LNCAP (cell line): ENCODE data around the gene CHMP4B.

Experiments used
- TF ChIP-seq, protein P1 (sequence below): fragments of 450-650 bp; IDR thresholded peaks from 2 replicates; pipeline ENCODE4 v1.5.1; 2017; ENCODE audit warnings: mild to moderate bottlenecking

The CHMP4B gene

DNA sequence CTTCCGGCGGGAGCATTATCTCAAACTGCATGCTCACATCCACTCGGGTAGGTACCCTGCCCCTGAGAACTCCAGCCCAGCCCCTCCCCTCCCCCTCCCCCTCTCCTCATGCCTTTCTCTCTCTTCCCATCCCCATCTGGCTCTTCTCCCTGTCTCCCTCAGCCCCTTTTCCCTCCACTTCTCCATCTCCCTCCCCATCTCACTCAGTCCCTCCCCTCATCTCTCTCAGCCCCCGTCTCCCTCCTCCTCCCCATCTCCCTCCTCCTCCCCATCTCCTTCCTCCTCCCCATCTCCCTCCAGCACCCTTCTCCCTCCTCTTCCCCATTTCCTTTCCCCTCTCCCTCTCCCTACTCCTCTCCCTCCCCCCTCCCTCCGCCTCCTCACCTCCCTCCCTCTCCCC, 27.3 kb upstream of the CHMP4B start:
- TF ChIP-seq, protein P1, sequence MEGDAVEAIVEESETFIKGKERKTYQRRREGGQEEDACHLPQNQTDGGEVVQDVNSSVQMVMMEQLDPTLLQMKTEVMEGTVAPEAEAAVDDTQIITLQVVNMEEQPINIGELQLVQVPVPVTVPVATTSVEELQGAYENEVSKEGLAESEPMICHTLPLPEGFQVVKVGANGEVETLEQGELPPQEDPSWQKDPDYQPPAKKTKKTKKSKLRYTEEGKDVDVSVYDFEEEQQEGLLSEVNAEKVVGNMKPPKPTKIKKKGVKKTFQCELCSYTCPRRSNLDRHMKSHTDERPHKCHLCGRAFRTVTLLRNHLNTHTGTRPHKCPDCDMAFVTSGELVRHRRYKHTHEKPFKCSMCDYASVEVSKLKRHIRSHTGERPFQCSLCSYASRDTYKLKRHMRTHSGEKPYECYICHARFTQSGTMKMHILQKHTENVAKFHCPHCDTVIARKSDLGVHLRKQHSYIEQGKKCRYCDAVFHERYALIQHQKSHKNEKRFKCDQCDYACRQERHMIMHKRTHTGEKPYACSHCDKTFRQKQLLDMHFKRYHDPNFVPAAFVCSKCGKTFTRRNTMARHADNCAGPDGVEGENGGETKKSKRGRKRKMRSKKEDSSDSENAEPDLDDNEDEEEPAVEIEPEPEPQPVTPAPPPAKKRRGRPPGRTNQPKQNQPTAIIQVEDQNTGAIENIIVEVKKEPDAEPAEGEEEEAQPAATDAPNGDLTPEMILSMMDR = no peak

GRCh38 chr20:33784225-33784624, 26.9 kb upstream of the CHMP4B start:
- TF ChIP-seq, protein P1 = no peak

GRCh38 chr20:33785503-33785902, 25.6 kb upstream of the CHMP4B start:
- TF ChIP-seq, protein P1 = no peak

- TF ChIP-seq, protein P1 = no peak
These were observed 23.8 kb upstream of the CHMP4B start for GRCh38 chr20:33787253-33787891.

GRCh38 chr20:33788351-33789049, 22.6 kb upstream of the CHMP4B start:
- TF ChIP-seq, protein P1 = no peak

DNA sequence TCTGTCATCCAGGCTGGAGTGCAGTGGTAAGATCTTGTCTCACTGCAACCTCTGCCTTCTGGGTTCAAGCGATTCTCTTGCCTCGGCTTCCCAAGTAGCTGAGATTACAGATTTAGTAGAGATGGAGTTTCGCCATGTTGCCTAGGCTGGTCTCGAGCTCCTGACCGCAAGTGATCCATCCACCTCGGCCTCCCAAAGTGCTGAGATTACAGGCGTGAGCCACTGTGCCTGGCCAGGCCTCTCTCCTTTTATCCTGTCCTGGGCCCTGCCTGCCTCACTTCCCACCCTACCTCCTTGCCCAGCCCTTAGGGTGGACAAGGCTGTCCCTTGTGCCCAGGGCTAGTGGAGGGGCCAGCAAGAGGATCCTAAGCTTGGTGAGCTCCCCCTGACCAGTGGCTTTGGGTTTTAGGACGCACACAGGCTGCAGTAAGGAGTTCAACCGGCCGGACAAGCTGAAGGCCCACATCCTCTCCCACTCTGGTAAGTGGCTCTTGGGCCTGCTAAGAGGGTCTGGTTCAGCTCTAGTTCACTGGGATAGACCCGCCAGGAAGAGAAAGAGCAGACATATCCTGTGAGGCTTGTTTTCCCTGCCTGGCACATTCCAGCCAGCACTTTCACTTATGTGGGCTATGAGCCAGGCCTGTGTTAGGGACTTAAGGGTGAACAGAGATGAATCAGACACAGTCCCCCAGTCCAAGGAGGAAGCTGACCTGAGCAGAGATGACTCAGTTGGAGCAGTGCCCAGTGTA, 21.9 kb upstream of the CHMP4B start:
- TF ChIP-seq, protein P1 = no peak

GRCh38 chr20:33789858-33790182, 21.3 kb upstream of the CHMP4B start:
- TF ChIP-seq, protein P1 = no peak
